HEK293 (cell line): ENCODE results near the gene CD82.

Experiments used
- CTCF ChIA-PET: fragments of 350-600 bp; formaldehyde crosslinking; extraction: SDS; loops from one replicate; lab custom pipeline; 2021; ENCODE audit warnings: antibody characterized with exemption; lab: Yijun Ruan, JAX
- POLR2A ChIA-PET: fragments of 300-600 bp; formaldehyde crosslinking; extraction: SDS; loops from one replicate; lab custom pipeline; 2020; ENCODE audit warnings: antibody characterized with exemption, inconsistent platforms; lab: Yijun Ruan, JAX
- H3K27ac ChIP-seq: fragments of 200-500 bp; sonication (Bioruptor generic); 2 replicates; pipeline ENCODE4 v1.5.1; 2014; ENCODE audit warnings: low read depth, low read length, control low read depth, inconsistent platforms; ENCODE audit errors: extremely low read depth
- H3K36me3 ChIP-seq, 2 experiments: fragments of 200-500 bp in 1 of 2; sonication (Bioruptor generic) in 1 of 2; 1 replicate in 1 of 2; 2 replicates in 1 of 2; pipeline ENCODE4 v1.5.1; 2014 to 2017; ENCODE audit warnings: inconsistent platforms in 2 of 2, low read length in 2 of 2; ENCODE audit not compliant: control insufficient read depth in 2 of 2, insufficient read depth in 1 of 2
- H3K4me1 ChIP-seq: fragments of 200-500 bp; sonication (Bioruptor generic); 2 replicates; pipeline ENCODE4 v1.5.1; 2014; ENCODE audit warnings: mild to moderate bottlenecking, low read length, inconsistent platforms; ENCODE audit not compliant: control insufficient read depth, insufficient read depth
- H3K4me3 ChIP-seq: 2 replicates; pipeline ENCODE4 v1.5.1; 2011; ENCODE audit warnings: low read depth, mild to moderate bottlenecking, control low read depth, low read length, moderate library complexity
- H3K9me3 ChIP-seq: fragments of 200-500 bp; sonication (Bioruptor generic); 2 replicates; pipeline ENCODE4 v1.5.1; 2014; ENCODE audit warnings: low read depth, low read length, inconsistent platforms; ENCODE audit not compliant: control insufficient read depth, insufficient read depth
- ATF2 ChIP-seq: fragments of 450-650 bp; formaldehyde crosslinking; IDR thresholded peaks from 2 replicates; pipeline ENCODE4 v1.5.1; 2016; ENCODE audit warnings: missing biosample characterization, missing genetic modification characterization, low read depth
- EGR2 ChIP-seq: fragments of 450-650 bp; formaldehyde crosslinking; IDR thresholded peaks from 2 replicates; pipeline ENCODE4 v1.5.1; 2016; ENCODE audit warnings: low read depth, missing biosample characterization, missing genetic modification characterization
- PBX3 ChIP-seq: sonication (generic); formaldehyde crosslinking; IDR thresholded peaks from 2 replicates; pipeline ENCODE4 v1.8.1; 2022; ENCODE audit warnings: mild to moderate bottlenecking, moderate library complexity, missing genetic modification reagents
- PRDM10 ChIP-seq: fragments of 450-650 bp; formaldehyde crosslinking; IDR thresholded peaks from 2 replicates; pipeline ENCODE4 v1.5.1; 2016; ENCODE audit warnings: missing biosample characterization, missing genetic modification characterization
- YY2 ChIP-seq: fragments of 450-650 bp; formaldehyde crosslinking; IDR thresholded peaks from 2 replicates; pipeline ENCODE4 v1.5.1; 2016; ENCODE audit warnings: missing biosample characterization, missing genetic modification characterization
- ZBTB21 ChIP-seq: fragments of 450-650 bp; formaldehyde crosslinking; IDR thresholded peaks from 2 replicates; pipeline ENCODE4 v1.5.1; 2017; ENCODE audit warnings: missing biosample characterization, missing genetic modification characterization
- ZBTB26 ChIP-seq: fragments of 450-650 bp; formaldehyde crosslinking; optimal IDR thresholded peaks from 2 replicates; pipeline ENCODE3; 2016; ENCODE audit warnings: missing biosample characterization, mild to moderate bottlenecking, missing genetic modification characterization
- ZBTB48 ChIP-seq: fragments of 450-650 bp; formaldehyde crosslinking; IDR thresholded peaks from 2 replicates; pipeline ENCODE4 v1.5.1; 2016; ENCODE audit warnings: missing biosample characterization, missing genetic modification characterization
- ZBTB8A ChIP-seq: fragments of 450-650 bp; formaldehyde crosslinking; IDR thresholded peaks from 2 replicates; pipeline ENCODE4 v1.5.1; 2016; ENCODE audit warnings: missing biosample characterization, missing genetic modification characterization
- ZFHX2 ChIP-seq: fragments of 450-650 bp; formaldehyde crosslinking; conservative IDR thresholded peaks from 2 replicates; pipeline ENCODE4 v1.5.1; 2016; ENCODE audit warnings: missing biosample characterization, missing genetic modification characterization
- ZFP37 ChIP-seq: fragments of 450-650 bp; formaldehyde crosslinking; IDR thresholded peaks from 2 replicates; pipeline ENCODE4 v1.5.1; 2016; ENCODE audit warnings: missing biosample characterization, missing genetic modification characterization
- ZIC2 ChIP-seq: fragments of 450-650 bp; formaldehyde crosslinking; IDR thresholded peaks from 2 replicates; pipeline ENCODE4 v1.5.1; 2016; ENCODE audit warnings: missing biosample characterization, missing genetic modification characterization
- ZNF114 ChIP-seq: fragments of 450-650 bp; formaldehyde crosslinking; IDR thresholded peaks from 2 replicates; pipeline ENCODE4 v1.5.0; 2017; ENCODE audit warnings: missing biosample characterization, missing genetic modification characterization
- ZNF37A ChIP-seq: fragments of 450-650 bp; IDR thresholded peaks from 2 replicates; pipeline ENCODE4 v1.5.1; 2018; ENCODE audit warnings: missing biosample characterization, missing genetic modification characterization
- ZNF555 ChIP-seq: fragments of 450-650 bp; formaldehyde crosslinking; conservative IDR thresholded peaks from 2 replicates; pipeline ENCODE4 v1.5.1; 2017; ENCODE audit warnings: missing biosample characterization, mild to moderate bottlenecking, missing genetic modification characterization, inconsistent platforms
- ZNF654 ChIP-seq: fragments of 450-650 bp; formaldehyde crosslinking; IDR thresholded peaks from 2 replicates; pipeline ENCODE4 v1.5.1; 2016; ENCODE audit warnings: low read depth, missing biosample characterization, missing genetic modification characterization
- ZNF660 ChIP-seq: fragments of 450-650 bp; IDR thresholded peaks from 2 replicates; pipeline ENCODE4 v1.5.1; 2018; ENCODE audit warnings: missing biosample characterization, mild to moderate bottlenecking, missing genetic modification characterization
- ZNF664 ChIP-seq: fragments of 450-650 bp; formaldehyde crosslinking; IDR thresholded peaks from 2 replicates; pipeline ENCODE4 v1.5.1; 2016; ENCODE audit warnings: missing biosample characterization, missing genetic modification characterization
- ZNF776 ChIP-seq: fragments of 450-650 bp; formaldehyde crosslinking; IDR thresholded peaks from 2 replicates; pipeline ENCODE4 v1.5.0; 2017; ENCODE audit warnings: missing biosample characterization, missing genetic modification characterization, borderline replicate concordance
- ZXDB ChIP-seq: fragments of 450-650 bp; formaldehyde crosslinking; IDR thresholded peaks from 2 replicates; pipeline ENCODE4 v1.5.1; 2016; ENCODE audit warnings: missing biosample characterization, missing genetic modification characterization

Gene CD82

GRCh38 chr11:44524751-44525201 lies 40.7 kb upstream of the CD82 start:
- TF ChIP-seq EGR2 (tag by site-specific recombination): peak; percentile 89
- no peak for TF ChIP-seq ZBTB48
- no peak for TF ChIP-seq YY2
- TF ChIP-seq ZFHX2 (tag by site-specific recombination): peak; percentile 89
- CTCF ChIA-PET: interaction anchor here (0.5 to 3.0 kb wide), 12 partner anchors 9 to 389 kb away, joined by 3 to 17 read pairs (median 4); no protein-coding TSS in a partner anchor
- no peak overlapping the region for H3K27ac ChIP-seq

GRCh38 chr11:44525473-44526252 lies 39.8 kb upstream of the CD82 start:
- H3K4me1 ChIP-seq: no peaks in the 10 kb centered on the region
- CTCF ChIA-PET: interaction anchor here (0.5 to 2.6 kb wide), 7 partner anchors 10 to 422 kb away, joined by 3 to 10 read pairs (median 3); no protein-coding TSS in a partner anchor
- H3K36me3 ChIP-seq: no peaks in the 10 kb centered on the region
- H3K27ac ChIP-seq: no peak overlapping the region
- no peaks in the 10 kb centered on the region for H3K9me3 ChIP-seq
- POLR2A ChIA-PET: no interaction called here
- H3K4me3 ChIP-seq: no peak overlapping the region
- TF ChIP-seq ZNF664 (tag by site-specific recombination) (no peak), ZXDB (tag by site-specific recombination) (no peak), ATF2 (tag by site-specific recombination) (no peak), ZNF660 (tag by site-specific recombination) (no peak), ZNF776 (tag by site-specific recombination) (no peak), ZBTB8A (no peak), ZNF37A (tag by site-specific recombination) (no peak), ZNF114 (tag by site-specific recombination) (no peak), ZNF555 (tag by site-specific recombination) (no peak), ZNF654 (tag by site-specific recombination) (no peak), ZBTB21 (tag by site-specific recombination) (no peak)
- TF ChIP-seq, all 188 proteins: peak for 0

More at GRCh38 chr11:44524751-44525201, 40.7 kb upstream of the CD82 start:
- Histone ChIP-seq H3K36me3 (no peaks in the 10 kb centered on the region), H3K4me1 (no peaks in the 10 kb centered on the region), H3K9me3 (no peaks in the 10 kb centered on the region), H3K4me3 (no peak overlapping the region)
- POLR2A ChIA-PET: no interaction called here

DNA sequence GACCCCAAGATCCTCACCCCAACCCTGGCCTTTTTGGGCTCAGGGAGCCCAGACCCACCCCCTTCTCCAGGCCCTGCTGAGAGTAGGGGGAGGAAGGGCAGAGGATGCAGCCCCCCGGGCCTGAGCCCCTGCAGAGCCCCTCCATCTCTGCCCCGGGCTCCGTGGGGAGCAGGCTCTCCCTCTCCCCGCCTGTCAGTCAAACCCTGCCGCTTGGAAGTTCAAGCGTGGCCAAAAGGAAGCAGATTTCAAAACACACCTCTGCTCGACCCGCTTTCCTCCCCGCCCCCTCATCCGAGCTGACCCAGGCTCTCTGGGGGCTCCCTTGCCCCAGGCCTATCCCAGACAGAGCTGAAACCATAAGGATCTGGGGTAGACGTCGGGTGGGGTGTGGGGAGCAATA lies 39.0 kb upstream of the CD82 start:
- POLR2A ChIA-PET: no interaction called here
- Histone ChIP-seq H3K9me3 (no peaks in the 10 kb centered on the region), H3K4me3 (no peak overlapping the region), H3K4me1 (no peaks in the 10 kb centered on the region), H3K36me3 (no peaks in the 10 kb centered on the region), H3K27ac (no peak overlapping the region)
- CTCF ChIA-PET: interaction anchor here (0.6 to 1.6 kb wide), 2 partner anchors 17 to 78 kb away, joined by 3 to 4 read pairs; no protein-coding TSS in a partner anchor
- peak; percentile 22; the same call in 1 of the 2 replicates for TF ChIP-seq ZIC2 (tag by site-specific recombination)
- TF ChIP-seq PRDM10 (tag by site-specific recombination): no peak
- TF ChIP-seq PBX3 (CRISPR knock-in tag): no peak
- TF ChIP-seq ZBTB8A: no peak
- no peak for TF ChIP-seq ZFP37
- TF ChIP-seq ZBTB26 (tag by site-specific recombination): no peak
